GM18909 (cell line): ENCODE results near the gene DBT.
"Not testable (repeated sequence)": the region's sequence is repeated elsewhere in the genome, so short reads cannot be mapped to it uniquely, and the experiment has no call there.

ENCODE experiments used
- ATAC-seq: cut with Tn5 transposase; IDR thresholded peaks from one replicate; pipeline ENCODE4 v1.9.1; 2021; ENCODE audit warnings: mild to moderate bottlenecking; ENCODE audit not compliant: unreplicated experiment, poor library complexity

The DBT gene

GRCh38 chr1:100205593-100205992 lies 44.0 kb downstream of the DBT start:
- ATAC-seq, result not testable (repeated sequence)

DNA sequence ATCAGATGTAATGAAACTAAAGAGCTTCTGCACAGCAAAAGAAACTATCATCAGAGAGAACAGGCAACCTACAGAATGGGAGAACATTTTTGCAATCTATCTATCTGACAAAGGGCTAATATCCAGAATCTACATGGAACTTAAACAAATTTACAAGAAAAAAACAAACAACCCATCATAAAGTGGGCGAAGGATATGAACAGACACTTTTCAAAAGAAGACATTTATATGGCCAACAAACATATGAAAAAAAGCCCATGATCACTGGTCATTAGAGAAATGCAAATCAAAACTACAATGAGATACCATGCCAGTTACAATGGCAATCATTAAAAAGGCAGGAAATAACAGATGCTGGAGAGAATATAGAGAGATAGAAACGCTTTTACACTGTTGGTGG lies 44.5 kb downstream of the DBT start:
- ATAC-seq, result not testable (repeated sequence)

GRCh38 chr1:100202703-100203102 lies 46.9 kb downstream of the DBT start:
- ATAC-seq, result not testable (repeated sequence)

GRCh38 chr1:100200060-100200459 lies 49.6 kb downstream of the DBT start:
- ATAC-seq, result not testable (repeated sequence)

GRCh38 chr1:100198596-100198995 lies 51.0 kb downstream of the DBT start:
- no peak for ATAC-seq

DNA sequence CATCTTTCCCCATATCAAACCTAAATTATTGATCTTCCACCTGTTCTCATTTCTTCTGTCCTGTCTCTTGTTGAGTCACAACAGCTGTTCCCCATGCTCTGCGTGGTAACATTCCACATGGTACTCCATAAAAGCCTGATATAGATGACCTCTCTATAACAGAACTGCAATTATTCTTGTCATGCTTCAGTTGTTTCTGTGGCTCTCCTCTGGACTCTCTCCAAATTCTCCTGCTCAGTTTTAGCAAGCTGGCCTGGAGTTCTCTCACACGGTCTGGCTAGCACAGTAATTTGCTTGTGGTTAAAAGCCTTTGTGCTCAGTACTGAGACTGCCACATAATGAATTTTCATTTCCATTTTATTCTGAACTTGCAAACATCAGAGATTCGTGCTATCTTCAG lies 61.0 kb downstream of the DBT start:
- ATAC-seq, result peak; percentile 73

GRCh38 chr1:100187912-100188311 lies 61.7 kb downstream of the DBT start:
- ATAC-seq, result no peak

GRCh38 chr1:100184536-100184935 lies 65.1 kb downstream of the DBT start:
- ATAC-seq, result no peak

DNA sequence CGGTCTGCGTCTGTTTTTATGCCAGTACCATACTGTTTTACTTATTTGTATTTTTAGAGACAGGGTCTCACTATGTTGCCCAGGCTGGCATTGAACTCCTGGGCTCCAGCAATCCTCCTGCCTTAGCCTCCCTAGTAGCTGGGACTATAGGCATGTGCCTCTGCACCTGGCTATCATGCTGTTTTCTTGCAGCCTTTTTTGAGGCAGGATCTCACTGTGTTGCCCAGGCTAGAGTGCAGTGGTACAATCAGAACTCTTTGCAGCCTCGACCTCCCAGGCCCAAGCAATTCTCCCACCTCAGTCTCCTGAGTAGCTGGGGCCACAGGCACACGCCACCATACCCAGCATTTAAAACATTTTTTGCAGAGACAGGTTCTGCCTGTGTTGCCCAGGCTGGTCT lies 66.3 kb downstream of the DBT start:
- ATAC-seq, result no peak

DNA sequence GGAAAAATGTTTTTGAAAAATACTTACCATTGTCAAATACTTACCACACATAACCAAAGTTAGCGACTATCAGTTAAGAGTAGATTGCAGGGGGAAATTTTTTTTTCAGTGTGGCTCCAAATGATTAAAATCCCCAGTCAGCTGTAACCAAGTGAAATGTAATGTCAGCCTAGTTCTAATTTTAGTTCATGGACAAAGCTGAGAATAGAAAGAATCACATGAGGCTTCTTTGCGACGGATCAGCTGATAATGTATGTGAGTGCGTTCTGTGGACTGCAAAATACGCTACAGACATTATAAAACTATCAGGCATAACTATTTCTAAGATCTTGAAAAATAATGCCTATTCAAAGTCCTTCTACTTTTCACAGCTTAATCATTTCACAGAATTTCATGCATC lies 71.5 kb downstream of the DBT start, which contains the start of gene LRRC39:
TSS of gene LRRC39 (minus strand) at position 166 of the 400 bp plus-strand sequence. CDS start 9,740 bp downstream, outside the sequence.
- no peak for ATAC-seq

GRCh38 chr1:100177295-100178041 lies 72.2 kb downstream of the DBT start:
- ATAC-seq, result no peak

DNA sequence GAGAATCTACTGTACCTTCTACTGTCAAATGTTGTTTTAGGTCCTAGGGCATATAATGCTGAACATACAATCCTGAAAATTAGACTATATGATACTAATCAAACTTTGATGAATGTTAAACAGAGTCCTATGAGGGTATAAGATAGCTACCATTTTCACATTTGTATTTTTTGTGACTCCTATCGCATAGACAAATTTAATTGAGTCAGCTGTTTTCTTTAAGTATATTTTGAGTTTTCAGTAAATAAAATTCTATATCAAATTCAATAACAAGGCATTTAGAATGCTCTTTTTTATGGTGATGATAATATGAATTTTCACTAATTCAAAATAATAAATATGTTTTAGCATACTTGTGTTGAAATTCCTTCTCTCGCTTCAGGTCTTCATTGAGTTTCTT lies 81.6 kb downstream of the DBT start:
- ATAC-seq, result no peak

DNA sequence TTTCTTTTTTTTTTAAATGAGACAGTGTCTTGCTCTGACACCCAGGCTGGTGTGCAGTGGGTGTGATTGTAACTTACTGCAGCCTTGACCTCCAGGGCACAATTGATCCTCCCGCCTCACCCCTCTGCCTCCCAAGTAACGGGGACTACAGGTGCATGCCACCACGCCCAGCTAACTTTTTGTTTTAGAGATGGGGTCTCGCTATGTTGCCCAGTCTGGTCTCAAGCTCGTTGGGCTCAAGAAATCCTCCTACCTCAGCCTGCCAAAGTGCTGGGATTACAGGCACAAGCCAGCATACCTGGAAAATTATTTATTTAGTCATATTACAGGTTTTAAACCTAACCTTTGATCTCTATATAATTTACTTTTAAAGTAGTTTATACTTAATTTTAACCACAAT lies 84.9 kb downstream of the DBT start:
- no peak for ATAC-seq

GRCh38 chr1:100164216-100164615 lies 85.4 kb downstream of the DBT start:
- no peak for ATAC-seq

DNA sequence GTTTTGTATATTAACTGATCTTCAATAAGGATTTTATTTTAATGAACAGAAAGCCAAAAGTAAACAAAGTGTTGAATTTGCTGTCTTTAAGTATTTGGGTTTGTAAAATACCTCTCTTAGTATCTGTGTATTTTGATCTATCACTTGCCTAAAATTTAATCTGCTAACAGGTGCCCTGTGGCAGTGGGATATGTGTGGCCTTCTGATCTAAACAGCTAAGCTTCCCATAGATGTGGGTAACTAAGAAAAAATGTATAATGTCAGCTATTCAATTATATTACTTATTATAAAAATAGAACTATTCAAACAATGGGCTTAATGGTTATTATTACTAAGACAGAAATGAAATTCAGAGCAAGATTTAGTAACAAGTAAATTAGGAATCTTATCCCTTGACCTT lies 86.8 kb downstream of the DBT start:
- no peak for ATAC-seq

- ATAC-seq, result peak; percentile 77
Measured at GRCh38 chr1:100152271-100152670, 97.4 kb downstream of the DBT start.

GRCh38 chr1:100151679-100152078 lies 98.0 kb downstream of the DBT start:
- ATAC-seq, result peak; percentile 11

DNA sequence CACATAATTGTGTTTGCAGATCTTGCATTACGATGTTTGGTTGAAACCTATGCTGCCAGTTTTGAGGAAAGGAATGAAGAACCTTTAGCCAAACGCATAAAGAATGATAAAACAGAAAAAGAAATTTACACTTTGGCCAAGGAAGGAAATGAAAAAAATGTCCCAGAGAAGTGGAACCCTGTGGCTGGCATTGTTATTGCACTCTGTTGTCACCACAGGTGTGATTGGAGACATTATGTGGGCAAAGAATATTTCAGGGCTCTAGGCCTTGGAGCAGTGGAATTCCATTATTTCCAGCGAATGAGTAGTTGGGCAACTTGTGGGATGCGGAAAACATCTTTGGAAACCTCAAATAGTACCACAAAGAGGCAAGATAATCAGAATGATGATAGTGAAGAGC lies 101.8 kb downstream of the DBT start:
- ATAC-seq, result no peak

GRCh38 chr1:100146958-100147357 lies 102.7 kb downstream of the DBT start:
- no peak for ATAC-seq

- ATAC-seq, result no peak
Measured at GRCh38 chr1:100145116-100145515, 104.5 kb downstream of the DBT start.

- ATAC-seq, result no peak
Measured at GRCh38 chr1:100142343-100142742, 107.3 kb downstream of the DBT start.

DNA sequence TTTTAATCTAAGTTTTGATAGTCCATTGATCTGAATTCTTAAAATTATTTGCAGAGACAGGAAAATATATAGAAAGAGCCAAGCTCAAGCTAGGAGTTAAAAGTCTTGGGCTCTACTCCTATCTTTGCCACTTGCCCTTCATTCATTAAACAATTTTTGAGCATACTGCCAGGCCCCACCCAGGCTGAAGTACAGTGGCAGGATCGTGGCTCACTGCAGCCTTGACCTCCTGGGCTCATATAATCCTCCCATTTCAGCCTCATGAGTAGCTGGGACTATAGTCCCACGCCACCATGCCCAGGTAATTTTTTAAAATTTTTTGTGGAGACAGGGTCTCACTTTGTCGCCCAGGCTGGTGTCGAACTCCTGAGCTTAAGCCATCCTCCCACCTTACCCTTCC lies 108.4 kb downstream of the DBT start:
- ATAC-seq, result no peak
